Measurements from ENCODE around the gene LPP. TPM values are rescaled to one million over a fixed set of nuclear protein-coding genes. Genes with fewer than 3 reads are reported as not detected.

Gene LPP
- total RNA-seq, 1 donor: 196 TPM

- TF ChIP-seq, protein P1, sequence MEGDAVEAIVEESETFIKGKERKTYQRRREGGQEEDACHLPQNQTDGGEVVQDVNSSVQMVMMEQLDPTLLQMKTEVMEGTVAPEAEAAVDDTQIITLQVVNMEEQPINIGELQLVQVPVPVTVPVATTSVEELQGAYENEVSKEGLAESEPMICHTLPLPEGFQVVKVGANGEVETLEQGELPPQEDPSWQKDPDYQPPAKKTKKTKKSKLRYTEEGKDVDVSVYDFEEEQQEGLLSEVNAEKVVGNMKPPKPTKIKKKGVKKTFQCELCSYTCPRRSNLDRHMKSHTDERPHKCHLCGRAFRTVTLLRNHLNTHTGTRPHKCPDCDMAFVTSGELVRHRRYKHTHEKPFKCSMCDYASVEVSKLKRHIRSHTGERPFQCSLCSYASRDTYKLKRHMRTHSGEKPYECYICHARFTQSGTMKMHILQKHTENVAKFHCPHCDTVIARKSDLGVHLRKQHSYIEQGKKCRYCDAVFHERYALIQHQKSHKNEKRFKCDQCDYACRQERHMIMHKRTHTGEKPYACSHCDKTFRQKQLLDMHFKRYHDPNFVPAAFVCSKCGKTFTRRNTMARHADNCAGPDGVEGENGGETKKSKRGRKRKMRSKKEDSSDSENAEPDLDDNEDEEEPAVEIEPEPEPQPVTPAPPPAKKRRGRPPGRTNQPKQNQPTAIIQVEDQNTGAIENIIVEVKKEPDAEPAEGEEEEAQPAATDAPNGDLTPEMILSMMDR (IDR thresholded peaks at IDR 0.05; ENCODE audit: insufficient read depth, low read depth, low read length): no peak
- DNase-seq (ENCODE audit: low read depth): peak; percentile 69
- no peak overlapping the region for H3K4me3 ChIP-seq (ENCODE audit: low read depth, low read length)
These were observed 44.9 kb downstream of the LPP start for GRCh38 chr3:188198760-188199327.

DNA sequence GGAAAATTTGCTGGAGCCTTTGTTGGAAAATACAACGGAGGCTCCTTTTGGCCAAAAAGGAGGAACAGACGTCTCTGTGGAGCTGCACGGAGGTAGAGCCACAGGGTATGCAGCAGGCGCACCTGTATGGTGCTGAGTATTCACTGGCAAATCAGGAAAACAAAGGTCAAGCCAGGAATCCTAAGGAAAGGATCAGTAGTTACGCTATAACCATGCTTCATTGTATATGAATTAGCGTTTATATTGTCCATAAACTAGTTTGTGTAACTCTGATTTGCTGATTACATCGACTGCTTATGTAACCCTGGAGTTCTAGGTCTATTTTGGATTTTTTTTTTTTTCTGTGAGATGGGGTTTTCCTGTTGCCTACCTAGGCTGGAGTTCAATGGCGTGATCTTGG lies 45.4 kb downstream of the LPP start:
- DNase-seq (ENCODE audit: low read depth): no peak
- H3K4me3 ChIP-seq (ENCODE audit: low read depth, low read length): no peak overlapping the region
- TF ChIP-seq, protein P1 (IDR thresholded peaks at IDR 0.05; ENCODE audit: insufficient read depth, low read depth, low read length): no peak

GRCh38 chr3:188200481-188200880 lies 46.5 kb downstream of the LPP start:
- H3K4me3 ChIP-seq (ENCODE audit: low read depth, low read length): no peak overlapping the region
- DNase-seq (ENCODE audit: low read depth): no peak
- TF ChIP-seq, protein P1 (IDR thresholded peaks at IDR 0.05; ENCODE audit: insufficient read depth, low read depth, low read length): no peak

DNA sequence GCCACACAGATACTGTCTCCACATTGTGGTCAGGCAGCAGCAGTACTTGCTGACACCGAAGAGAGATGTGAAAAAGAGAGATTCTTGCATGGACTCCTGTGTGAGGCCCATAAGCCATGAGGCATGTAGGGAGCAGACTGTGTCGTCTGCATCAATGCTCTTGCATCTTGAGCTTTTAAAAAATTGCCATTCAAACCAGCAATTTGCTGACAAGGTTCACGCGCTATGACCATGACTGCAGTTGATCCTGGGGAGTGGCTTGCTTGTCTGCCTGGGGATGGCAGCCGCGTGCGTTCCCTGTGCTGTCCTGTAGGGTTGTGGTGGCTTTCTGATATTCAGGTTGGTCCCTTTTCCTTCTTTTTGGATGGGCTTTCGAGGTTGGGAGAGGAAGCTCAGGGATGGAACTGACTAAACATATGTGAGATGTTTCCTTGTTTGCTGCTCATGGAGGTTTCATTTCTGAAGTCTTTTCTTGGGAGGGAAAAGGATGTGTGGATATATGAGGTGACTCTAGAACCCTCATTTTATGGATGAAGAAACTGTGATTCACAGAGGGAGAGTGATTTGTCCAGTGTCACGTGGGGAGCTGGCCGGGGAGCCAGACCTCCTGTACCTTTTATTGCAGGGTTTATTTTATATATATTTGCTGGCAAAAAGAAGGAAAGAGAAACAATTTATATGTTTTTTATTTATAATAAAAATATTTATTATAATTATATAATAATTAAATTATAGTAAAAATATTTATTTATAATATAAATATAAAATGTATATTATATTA lies 48.6 kb downstream of the LPP start:
- TF ChIP-seq, protein P1 (IDR thresholded peaks at IDR 0.05; ENCODE audit: insufficient read depth, low read depth, low read length): no peak
- H3K4me3 ChIP-seq (ENCODE audit: low read depth, low read length): no peak overlapping the region
- no peak for DNase-seq (ENCODE audit: low read depth)

DNA sequence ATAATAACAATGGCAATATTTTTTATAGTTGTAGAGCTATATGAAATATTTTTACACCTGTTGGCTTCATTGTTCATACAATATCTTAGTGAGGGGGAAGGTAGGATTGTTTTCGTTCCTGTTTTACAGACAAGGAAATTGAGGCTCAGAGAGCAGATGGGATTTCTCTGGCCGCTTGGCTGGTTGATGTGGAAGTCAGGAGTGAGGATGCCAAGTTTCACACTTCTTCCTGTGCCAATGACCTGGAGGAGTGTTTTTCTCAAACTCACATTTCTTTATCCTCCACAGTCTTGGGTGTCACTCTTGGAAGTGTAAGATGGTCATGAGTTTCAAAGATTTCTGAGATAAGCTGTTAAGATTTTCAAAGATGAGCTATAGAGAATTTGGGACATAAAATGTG lies 50.6 kb downstream of the LPP start:
- H3K4me3 ChIP-seq (ENCODE audit: low read depth, low read length): no peak overlapping the region
- no peak for DNase-seq (ENCODE audit: low read depth)
- TF ChIP-seq, protein P1 (IDR thresholded peaks at IDR 0.05; ENCODE audit: insufficient read depth, low read depth, low read length): no peak

- DNase-seq (ENCODE audit: low read depth): no peak
- TF ChIP-seq, protein P1 (IDR thresholded peaks at IDR 0.05; ENCODE audit: insufficient read depth, low read depth, low read length): peak; percentile 25
- H3K4me3 ChIP-seq (ENCODE audit: low read depth, low read length): no peak overlapping the region
These were observed 52.0 kb downstream of the LPP start for GRCh38 chr3:188205992-188206416.
